Osteocyte (in vitro differentiated cells): ENCODE data around the gene LARGE1. TPM values are rescaled to one million over a fixed set of nuclear protein-coding genes. Genes with fewer than 3 reads are reported as not detected.

Experiments used
- DNase-seq: peaks from one replicate; pipeline ENCODE4 v3.0.0; 2021; ENCODE audit warnings: mixed read lengths; ENCODE audit not compliant: unreplicated experiment; ENCODE audit errors: extremely low spot score
- H3K27ac Mint-ChIP-seq: one replicate; pipeline ENCODE4 v1.8.0; 2021; ENCODE audit warnings: mild to moderate bottlenecking, mixed read lengths; ENCODE audit not compliant: unreplicated experiment
- H3K27me3 Mint-ChIP-seq: one replicate; pipeline ENCODE4 v1.8.0; 2021; ENCODE audit warnings: mixed read lengths; ENCODE audit not compliant: unreplicated experiment
- H3K36me3 Mint-ChIP-seq: one replicate; pipeline ENCODE4 v1.8.0; 2021; ENCODE audit warnings: mixed read lengths; ENCODE audit not compliant: unreplicated experiment
- H3K4me1 Mint-ChIP-seq: one replicate; pipeline ENCODE4 v1.8.0; 2021; ENCODE audit warnings: mixed read lengths; ENCODE audit not compliant: unreplicated experiment
- H3K4me3 Mint-ChIP-seq: one replicate; pipeline ENCODE4 v1.8.0; 2021; ENCODE audit warnings: mild to moderate bottlenecking, moderate library complexity, mixed read lengths; ENCODE audit not compliant: unreplicated experiment
- H3K9me3 Mint-ChIP-seq: one replicate; pipeline ENCODE4 v1.8.0; 2021; ENCODE audit warnings: mixed read lengths; ENCODE audit not compliant: unreplicated experiment
- total RNA-seq: library from RNA; stranded (reverse); gene quantifications from 2 replicates; pipeline ENCODE4 v1.2.1, GENCODE V29; 2021
- TF ChIP-seq, protein P1 (sequence below): fragments of 200-600 bp; sonication (generic); IDR thresholded peaks from 2 replicates; pipeline ENCODE4 v1.5.0; 2021; ENCODE audit warnings: antibody characterized with exemption, mild to moderate bottlenecking, moderate library complexity

LARGE1 gene
- total RNA-seq, 1 donor from 2014 or later = 17.6 TPM

DNA sequence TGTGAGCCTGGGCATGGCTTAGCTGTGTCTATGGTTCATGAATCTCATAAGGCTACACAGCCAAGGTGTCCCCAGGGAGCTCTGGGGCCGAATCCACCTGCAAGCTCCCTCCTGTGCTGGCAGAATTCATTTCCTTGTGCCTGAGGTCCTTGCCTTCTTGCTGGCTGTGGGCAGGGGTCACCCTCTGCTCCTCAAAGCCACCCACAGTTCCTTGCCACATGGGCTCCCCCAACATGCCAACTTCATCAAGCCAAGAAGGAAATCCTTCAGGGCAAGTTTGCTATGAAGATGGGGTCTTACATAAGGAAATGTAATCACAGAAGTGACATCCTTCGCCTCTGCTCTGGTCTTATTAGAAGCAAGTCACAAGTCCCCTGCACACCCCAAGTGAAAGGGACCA, 24.8 kb downstream of the LARGE1 start:
- no peak overlapping the region for H3K4me3 Mint-ChIP-seq
- DNase-seq = no peak
- peaks cover 4% of the 10 kb centered on the region for H3K9me3 Mint-ChIP-seq
- TF ChIP-seq, protein P1, sequence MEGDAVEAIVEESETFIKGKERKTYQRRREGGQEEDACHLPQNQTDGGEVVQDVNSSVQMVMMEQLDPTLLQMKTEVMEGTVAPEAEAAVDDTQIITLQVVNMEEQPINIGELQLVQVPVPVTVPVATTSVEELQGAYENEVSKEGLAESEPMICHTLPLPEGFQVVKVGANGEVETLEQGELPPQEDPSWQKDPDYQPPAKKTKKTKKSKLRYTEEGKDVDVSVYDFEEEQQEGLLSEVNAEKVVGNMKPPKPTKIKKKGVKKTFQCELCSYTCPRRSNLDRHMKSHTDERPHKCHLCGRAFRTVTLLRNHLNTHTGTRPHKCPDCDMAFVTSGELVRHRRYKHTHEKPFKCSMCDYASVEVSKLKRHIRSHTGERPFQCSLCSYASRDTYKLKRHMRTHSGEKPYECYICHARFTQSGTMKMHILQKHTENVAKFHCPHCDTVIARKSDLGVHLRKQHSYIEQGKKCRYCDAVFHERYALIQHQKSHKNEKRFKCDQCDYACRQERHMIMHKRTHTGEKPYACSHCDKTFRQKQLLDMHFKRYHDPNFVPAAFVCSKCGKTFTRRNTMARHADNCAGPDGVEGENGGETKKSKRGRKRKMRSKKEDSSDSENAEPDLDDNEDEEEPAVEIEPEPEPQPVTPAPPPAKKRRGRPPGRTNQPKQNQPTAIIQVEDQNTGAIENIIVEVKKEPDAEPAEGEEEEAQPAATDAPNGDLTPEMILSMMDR = no peak
- no peaks in the 10 kb centered on the region for H3K27me3 Mint-ChIP-seq
- peaks cover 12% of the 10 kb centered on the region for H3K4me1 Mint-ChIP-seq
- H3K36me3 Mint-ChIP-seq = no peaks in the 10 kb centered on the region
- no peak overlapping the region for H3K27ac Mint-ChIP-seq

DNA sequence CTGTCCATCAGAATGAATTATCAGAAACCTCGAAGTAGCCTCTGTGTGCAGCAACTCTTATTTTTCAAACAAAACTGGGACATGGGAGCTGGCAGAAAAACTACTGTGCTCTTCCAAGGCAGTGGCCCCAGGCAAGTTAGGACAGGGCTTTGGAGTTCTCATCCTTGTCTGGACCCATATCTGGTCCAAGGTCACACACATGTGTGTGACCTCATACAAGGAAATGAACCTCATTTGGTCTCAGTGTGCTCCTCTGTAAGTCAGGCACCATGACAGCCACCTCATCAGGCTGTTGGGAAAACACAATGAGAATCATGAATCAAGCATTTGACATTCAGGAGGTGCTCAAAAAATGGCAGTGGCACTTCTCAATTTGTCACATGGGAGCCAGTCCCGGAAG, 25.8 kb downstream of the LARGE1 start:
- H3K4me1 Mint-ChIP-seq = peaks cover 6% of the 10 kb centered on the region
- no peaks in the 10 kb centered on the region for H3K27me3 Mint-ChIP-seq
- H3K36me3 Mint-ChIP-seq = no peaks in the 10 kb centered on the region
- no peak overlapping the region for H3K4me3 Mint-ChIP-seq
- no peak for DNase-seq
- H3K9me3 Mint-ChIP-seq = peaks cover 4% of the 10 kb centered on the region
- TF ChIP-seq, protein P1 = no peak
- H3K27ac Mint-ChIP-seq = no peak overlapping the region

- H3K9me3 Mint-ChIP-seq = peaks cover 4% of the 10 kb centered on the region
- no peaks in the 10 kb centered on the region for H3K36me3 Mint-ChIP-seq
- no peak overlapping the region for H3K27ac Mint-ChIP-seq
- no peak overlapping the region for H3K4me3 Mint-ChIP-seq
- no peak for DNase-seq
- peaks cover 6% of the 10 kb centered on the region for H3K4me1 Mint-ChIP-seq
- TF ChIP-seq, protein P1 = no peak
- H3K27me3 Mint-ChIP-seq = no peaks in the 10 kb centered on the region
Measured at GRCh38 chr22:33894036-33894435, 26.2 kb downstream of the LARGE1 start.

DNA sequence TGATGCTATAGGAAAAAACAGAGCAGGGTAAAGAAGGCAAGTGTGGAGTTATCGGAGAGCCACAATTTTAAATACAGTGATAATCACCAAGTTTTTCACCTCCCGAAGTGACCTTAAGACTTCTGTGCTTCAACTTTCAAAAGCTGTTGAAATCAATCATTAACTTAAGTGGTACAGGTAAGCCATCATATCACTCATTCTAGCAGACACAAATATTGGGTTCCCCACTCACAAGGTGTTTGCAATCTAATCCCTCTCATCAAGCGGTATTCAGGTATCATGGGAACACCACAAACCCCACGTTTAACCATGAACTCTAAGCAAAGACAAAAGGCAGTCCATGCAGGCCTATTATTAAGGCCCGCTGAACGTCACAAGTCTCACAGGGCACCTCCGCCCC, 26.8 kb downstream of the LARGE1 start:
- DNase-seq = no peak
- no peaks in the 10 kb centered on the region for H3K36me3 Mint-ChIP-seq
- TF ChIP-seq, protein P1 = no peak
- no peak overlapping the region for H3K4me3 Mint-ChIP-seq
- no peak overlapping the region for H3K27ac Mint-ChIP-seq
- H3K27me3 Mint-ChIP-seq = no peaks in the 10 kb centered on the region
- H3K9me3 Mint-ChIP-seq = peaks cover 4% of the 10 kb centered on the region
- H3K4me1 Mint-ChIP-seq = peaks cover 6% of the 10 kb centered on the region

GRCh38 chr22:33891992-33892391, 28.3 kb downstream of the LARGE1 start:
- Mint-ChIP-seq H3K4me1 (peaks cover 5% of the 10 kb centered on the region), H3K27ac (no peak overlapping the region), H3K36me3 (no peaks in the 10 kb centered on the region), H3K27me3 (no peaks in the 10 kb centered on the region), H3K9me3 (peaks cover 4% of the 10 kb centered on the region), H3K4me3 (no peak overlapping the region)
- TF ChIP-seq, protein P1 = no peak
- DNase-seq = no peak
